Right lobe of liver (tissue), 4 donors: ENCODE results near the gene CBS.

Experiments used
- POLR2A ChIP-seq: fragments of 450-650 bp; IDR thresholded peaks from one replicate; pipeline ENCODE4 v1.6.1; 2017; ENCODE audit warnings: antibody characterized with exemption, mild to moderate bottlenecking
- TF ChIP-seq, protein P1 (sequence below), 4 donors: fragments of 200-600 bp in 3 of 4; fragments of 450-650 bp in 1 of 4; IDR thresholded peaks; one replicate each; pipeline versions ENCODE4 v1.5.1 to v1.8.0; 2016 to 2022; ENCODE audit warnings: antibody characterized with exemption in 4 of 4, mild to moderate bottlenecking in 2 of 4
- donor health status: DM: no; HTN: no; CAD: no.
- donor health status: DM: no; HTN: no; CAD: no.
- donor health status: DM: no; HTN: yes; CAD: no.

DNA sequence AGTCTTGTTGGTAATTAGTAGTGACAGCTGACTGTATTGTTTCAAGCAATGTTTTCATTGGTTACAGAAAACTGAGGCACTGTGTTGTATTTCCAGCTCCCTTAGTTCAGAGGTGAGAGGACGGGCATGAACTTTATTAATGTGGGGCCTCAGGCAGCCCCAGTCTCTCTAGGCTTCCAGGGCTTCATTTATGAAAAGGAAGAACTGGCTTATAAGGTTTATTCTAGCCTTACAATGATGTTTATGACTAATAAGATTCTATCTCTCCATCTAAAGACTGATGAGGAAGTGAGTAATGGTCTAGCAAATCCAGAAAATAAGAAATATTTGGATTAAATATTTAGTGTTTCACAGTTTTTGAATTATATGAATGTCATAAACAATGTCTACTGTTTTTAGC is 41.5 kb downstream of the CBS start:
- TF ChIP-seq, protein P1, sequence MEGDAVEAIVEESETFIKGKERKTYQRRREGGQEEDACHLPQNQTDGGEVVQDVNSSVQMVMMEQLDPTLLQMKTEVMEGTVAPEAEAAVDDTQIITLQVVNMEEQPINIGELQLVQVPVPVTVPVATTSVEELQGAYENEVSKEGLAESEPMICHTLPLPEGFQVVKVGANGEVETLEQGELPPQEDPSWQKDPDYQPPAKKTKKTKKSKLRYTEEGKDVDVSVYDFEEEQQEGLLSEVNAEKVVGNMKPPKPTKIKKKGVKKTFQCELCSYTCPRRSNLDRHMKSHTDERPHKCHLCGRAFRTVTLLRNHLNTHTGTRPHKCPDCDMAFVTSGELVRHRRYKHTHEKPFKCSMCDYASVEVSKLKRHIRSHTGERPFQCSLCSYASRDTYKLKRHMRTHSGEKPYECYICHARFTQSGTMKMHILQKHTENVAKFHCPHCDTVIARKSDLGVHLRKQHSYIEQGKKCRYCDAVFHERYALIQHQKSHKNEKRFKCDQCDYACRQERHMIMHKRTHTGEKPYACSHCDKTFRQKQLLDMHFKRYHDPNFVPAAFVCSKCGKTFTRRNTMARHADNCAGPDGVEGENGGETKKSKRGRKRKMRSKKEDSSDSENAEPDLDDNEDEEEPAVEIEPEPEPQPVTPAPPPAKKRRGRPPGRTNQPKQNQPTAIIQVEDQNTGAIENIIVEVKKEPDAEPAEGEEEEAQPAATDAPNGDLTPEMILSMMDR (IDR thresholded peaks at IDR 0.05): no peak
- no peak for TF ChIP-seq POLR2A
